ENCODE measurements around the gene NRG3. TPM values are rescaled to one million over a fixed set of nuclear protein-coding genes. Genes with fewer than 3 reads are reported as not detected.
"Not testable (repeated sequence)": the region's sequence is repeated elsewhere in the genome, so short reads cannot be mapped to it uniquely, and the experiment has no call there.

NRG3 gene
- total RNA-seq, 4 donors from 2014 or later, result 0.20 to 1.1 (median 0.84) TPM; not detected in 1

DNA sequence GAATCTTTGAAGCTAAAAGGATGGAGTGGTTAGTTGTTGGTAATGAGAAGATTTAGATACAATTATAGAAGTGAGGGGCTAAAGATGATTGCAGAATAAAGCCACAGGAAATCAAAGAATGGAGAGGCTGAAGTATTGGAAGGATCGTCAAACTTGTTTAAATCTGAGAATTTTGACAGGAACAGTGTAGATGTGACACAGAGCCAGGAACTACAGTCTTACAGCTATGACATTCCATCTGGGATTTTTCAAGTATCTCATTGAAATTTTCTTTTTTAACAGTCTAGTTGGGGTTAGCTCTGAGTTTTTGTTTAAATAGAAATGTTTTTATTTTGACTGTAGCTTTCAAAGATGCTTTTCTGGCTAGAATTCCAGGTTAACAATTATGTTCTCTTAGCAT lies 181.4 kb downstream of the NRG3 start:
- Histone ChIP-seq H3K4me3 (no peak overlapping the region), H3K9me3 (no peaks in the 10 kb centered on the region), H3K4me1 (no peaks in the 10 kb centered on the region), H3K27ac (no peak overlapping the region), H3K27me3 (no peaks in the 10 kb centered on the region), H3K36me3 (no peaks in the 10 kb centered on the region)
- 33 to 93% methylated on average over 1 of the region's 1 CpG for WGBS, 2 donors
- no peak for DNase-seq (ENCODE audit: low spot score in 2 of 2)
- no peak for TF ChIP-seq EP300 (IDR thresholded peaks at IDR 0.05)
- no peak for TF ChIP-seq CTCF (IDR thresholded peaks at IDR 0.05)
- TF ChIP-seq POLR2A (IDR thresholded peaks at IDR 0.05), result no peak

DNA sequence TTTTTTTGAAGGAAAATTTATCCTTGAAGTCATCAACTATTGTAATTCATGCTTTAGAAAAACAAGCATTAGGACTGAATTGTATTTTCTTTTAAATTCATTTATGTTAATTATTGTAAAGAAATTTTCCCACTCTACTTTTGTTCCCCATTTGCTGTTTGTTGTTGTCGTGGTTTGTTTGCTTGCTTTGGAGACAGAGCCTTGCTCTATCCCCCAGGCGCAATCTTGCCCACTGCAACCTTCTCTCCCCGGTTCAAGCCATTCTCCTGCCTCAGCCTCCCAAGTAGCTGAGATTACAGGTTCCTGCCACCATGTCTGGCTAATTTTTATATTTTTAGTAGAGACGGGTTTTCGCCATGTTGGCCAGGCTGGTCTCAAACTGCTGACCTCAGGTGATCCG lies 192.2 kb downstream of the NRG3 start:
- not testable (repeated sequence) for H3K27ac ChIP-seq; H3K36me3 ChIP-seq; H3K4me3 ChIP-seq; DNase-seq (ENCODE audit: low spot score in 2 of 2); H3K9me3 ChIP-seq; H3K4me1 ChIP-seq; H3K27me3 ChIP-seq
- 89 to 90% methylated on average over 6 of the region's 6 CpGs for WGBS, 2 donors

- H3K36me3 ChIP-seq, result no peaks in the 10 kb centered on the region
- no peak for TF ChIP-seq POLR2A (IDR thresholded peaks at IDR 0.05)
- H3K9me3 ChIP-seq, result peaks cover 0 to 3% (median 0%) of the 10 kb centered on the region in 4 donors
- H3K4me1 ChIP-seq, result no peaks in the 10 kb centered on the region
- H3K4me3 ChIP-seq, result no peak overlapping the region
- H3K27me3 ChIP-seq, result no peaks in the 10 kb centered on the region
- H3K27ac ChIP-seq, result no peak overlapping the region
- DNase-seq (ENCODE audit: low spot score in 2 of 2), result no peak
- 64 to 75% methylated on average over 2 of the region's 2 CpGs for WGBS, 2 donors
Measured at GRCh38 chr10:82068501-82068900, 193.5 kb downstream of the NRG3 start.

DNA sequence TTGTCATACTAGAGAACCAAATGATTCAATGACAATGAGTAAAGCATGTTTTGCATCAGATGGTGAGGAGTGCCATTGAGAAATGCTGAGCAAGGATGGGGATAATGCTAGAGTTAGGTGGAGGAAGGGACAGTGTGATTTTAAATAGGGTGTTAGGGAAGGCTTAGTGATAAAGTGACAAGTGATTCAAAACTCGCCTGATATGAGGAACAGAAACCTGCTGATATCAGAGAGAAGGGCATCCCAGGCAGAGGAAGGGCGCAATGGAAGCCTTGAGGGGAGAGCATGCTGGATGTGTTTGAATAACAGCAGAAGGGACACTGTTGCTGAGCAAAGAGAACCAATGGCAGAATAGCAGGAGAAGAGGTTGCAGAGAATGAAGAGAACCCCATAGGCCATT lies 196.2 kb downstream of the NRG3 start:
- no peak for TF ChIP-seq CTCF (IDR thresholded peaks at IDR 0.05)
- no peak for TF ChIP-seq POLR2A (IDR thresholded peaks at IDR 0.05)
- no peak for TF ChIP-seq EP300 (IDR thresholded peaks at IDR 0.05)
- no peak for DNase-seq (ENCODE audit: low spot score in 2 of 2)
- no peaks in the 10 kb centered on the region for H3K36me3 ChIP-seq
- no peaks in the 10 kb centered on the region for H3K27me3 ChIP-seq
- WGBS, 2 donors, result 70 to 76% methylated on average over 2 of the region's 2 CpGs
- H3K4me1 ChIP-seq, result no peaks in the 10 kb centered on the region
- no peak overlapping the region for H3K4me3 ChIP-seq
- no peak overlapping the region for H3K27ac ChIP-seq
- H3K9me3 ChIP-seq, result no peaks in the 10 kb centered on the region

- Histone ChIP-seq H3K36me3 (no peaks in the 10 kb centered on the region), H3K27ac (no peak overlapping the region), H3K4me3 (no peak overlapping the region), H3K9me3 (no peaks in the 10 kb centered on the region), H3K27me3 (no peaks in the 10 kb centered on the region), H3K4me1 (no peaks in the 10 kb centered on the region)
- no peak for TF ChIP-seq POLR2A (IDR thresholded peaks at IDR 0.05)
- TF ChIP-seq CTCF (IDR thresholded peaks at IDR 0.05), result no peak
- no peak for TF ChIP-seq EP300 (IDR thresholded peaks at IDR 0.05)
- WGBS, 2 donors, result 83 to 91% methylated on average over 4 of the region's 4 CpGs
- no peak for DNase-seq (ENCODE audit: low spot score in 2 of 2)
Measured at GRCh38 chr10:82072124-82072523, 197.1 kb downstream of the NRG3 start.

DNA sequence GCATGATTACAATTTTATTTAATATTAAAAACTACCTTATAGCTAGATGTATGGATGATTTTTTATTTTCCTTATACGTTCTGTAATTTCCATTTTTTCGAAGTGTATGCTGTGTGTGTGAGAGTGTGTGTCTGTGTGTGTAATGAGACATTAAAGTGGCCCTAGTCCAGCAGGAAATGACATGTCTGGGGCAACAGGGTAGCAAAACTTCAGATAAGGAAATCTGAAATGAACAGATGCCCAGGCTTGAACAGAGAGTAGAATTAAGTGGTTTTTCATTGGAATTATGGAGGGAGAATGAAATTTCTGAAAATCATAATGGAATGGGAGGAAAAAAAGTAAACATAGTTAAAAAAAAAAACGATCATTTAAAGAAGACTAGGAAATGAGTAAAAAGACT lies 200.6 kb downstream of the NRG3 start:
- no peak for TF ChIP-seq CTCF (IDR thresholded peaks at IDR 0.05)
- no peak for TF ChIP-seq EP300 (IDR thresholded peaks at IDR 0.05)
- TF ChIP-seq POLR2A (IDR thresholded peaks at IDR 0.05), result no peak
- Histone ChIP-seq H3K4me3 (no peak overlapping the region), H3K4me1 (no peaks in the 10 kb centered on the region), H3K27me3 (no peaks in the 10 kb centered on the region), H3K9me3 (no peaks in the 10 kb centered on the region), H3K27ac (no peak overlapping the region), H3K36me3 (no peaks in the 10 kb centered on the region)
- no peak for DNase-seq (ENCODE audit: low spot score in 2 of 2)
- 66 to 71% methylated on average over 3 of the region's 3 CpGs for WGBS, 2 donors

All from tibial nerve (tissue), 4 donors.